ENCODE results near the gene TSPAN4.

Gene TSPAN4

GRCh38 chr11:804599-804964 is 38.1 kb upstream of the TSPAN4 start:
- DNase-seq (ENCODE audit: low read depth), result no peak

GRCh38 chr11:808427-809286 is 34.0 kb upstream of the TSPAN4 start:
- no peak for DNase-seq (ENCODE audit: low read depth)

- DNase-seq (ENCODE audit: low read depth), result peak; percentile 93
These were observed 33.2 kb upstream of the TSPAN4 start, which contains the start of gene RPLP2 for GRCh38 chr11:809287-810039. TSS of gene RPLP2 (plus strand) at chr11:809967. CDS start at chr11:810235, 268 bp downstream.

GRCh38 chr11:810040-810567 is 32.5 kb upstream of the TSPAN4 start:
- no peak for DNase-seq (ENCODE audit: low read depth)

GRCh38 chr11:811446-812245 is 31.0 kb upstream of the TSPAN4 start:
- DNase-seq (ENCODE audit: low read depth), result no peak

GRCh38 chr11:812390-812789 is 30.3 kb upstream of the TSPAN4 start:
- DNase-seq (ENCODE audit: low read depth), result no peak

- DNase-seq (ENCODE audit: low read depth), result no peak
These were observed 29.6 kb upstream of the TSPAN4 start for GRCh38 chr11:813072-813455.

GRCh38 chr11:813456-814096 is 29.1 kb upstream of the TSPAN4 start:
- no peak for DNase-seq (ENCODE audit: low read depth)

- no peak for DNase-seq (ENCODE audit: low read depth)
These were observed 26.8 kb upstream of the TSPAN4 start for GRCh38 chr11:815675-816432.

GRCh38 chr11:816433-816779 is 26.2 kb upstream of the TSPAN4 start:
- DNase-seq (ENCODE audit: low read depth), result no peak

GRCh38 chr11:818396-819128 is 24.1 kb upstream of the TSPAN4 start, which contains the start of gene PNPLA2:
TSS of gene PNPLA2 (plus strand) at chr11:818914. CDS start at chr11:819719, 805 bp downstream.
- DNase-seq (ENCODE audit: low read depth), result no peak

GRCh38 chr11:819129-819931 is 23.3 kb upstream of the TSPAN4 start:
- no peak for DNase-seq (ENCODE audit: low read depth)

GRCh38 chr11:819943-820649 is 22.6 kb upstream of the TSPAN4 start:
- no peak for DNase-seq (ENCODE audit: low read depth)

- DNase-seq (ENCODE audit: low read depth), result no peak
These were observed 21.8 kb upstream of the TSPAN4 start for GRCh38 chr11:820655-821511.

- no peak for DNase-seq (ENCODE audit: low read depth)
These were observed 20.9 kb upstream of the TSPAN4 start for GRCh38 chr11:821512-822371.

GRCh38 chr11:823441-824291 is 19.0 kb upstream of the TSPAN4 start:
- DNase-seq (ENCODE audit: low read depth), result no peak

All from HS-27A (cell line).